ENCODE data around the gene SYNGR3. TPM values are rescaled to one million over a fixed set of nuclear protein-coding genes. Genes with fewer than 3 reads are reported as not detected.

The SYNGR3 gene
- total and polyA plus RNA-seq, 2 of the 13 experiments (the other 11 are each of a cell fraction or from before 2014, with no cell fraction given): 0.97 to 5.7 TPM

- TF ChIP-seq TOPORS (CRISPR knock-in tag; IDR thresholded peaks at IDR 0.05): no peak
- TF ChIP-seq RARG (CRISPR knock-in tag; IDR thresholded peaks at IDR 0.05; ENCODE audit: low read depth): no peak
- TF ChIP-seq, protein P1, sequence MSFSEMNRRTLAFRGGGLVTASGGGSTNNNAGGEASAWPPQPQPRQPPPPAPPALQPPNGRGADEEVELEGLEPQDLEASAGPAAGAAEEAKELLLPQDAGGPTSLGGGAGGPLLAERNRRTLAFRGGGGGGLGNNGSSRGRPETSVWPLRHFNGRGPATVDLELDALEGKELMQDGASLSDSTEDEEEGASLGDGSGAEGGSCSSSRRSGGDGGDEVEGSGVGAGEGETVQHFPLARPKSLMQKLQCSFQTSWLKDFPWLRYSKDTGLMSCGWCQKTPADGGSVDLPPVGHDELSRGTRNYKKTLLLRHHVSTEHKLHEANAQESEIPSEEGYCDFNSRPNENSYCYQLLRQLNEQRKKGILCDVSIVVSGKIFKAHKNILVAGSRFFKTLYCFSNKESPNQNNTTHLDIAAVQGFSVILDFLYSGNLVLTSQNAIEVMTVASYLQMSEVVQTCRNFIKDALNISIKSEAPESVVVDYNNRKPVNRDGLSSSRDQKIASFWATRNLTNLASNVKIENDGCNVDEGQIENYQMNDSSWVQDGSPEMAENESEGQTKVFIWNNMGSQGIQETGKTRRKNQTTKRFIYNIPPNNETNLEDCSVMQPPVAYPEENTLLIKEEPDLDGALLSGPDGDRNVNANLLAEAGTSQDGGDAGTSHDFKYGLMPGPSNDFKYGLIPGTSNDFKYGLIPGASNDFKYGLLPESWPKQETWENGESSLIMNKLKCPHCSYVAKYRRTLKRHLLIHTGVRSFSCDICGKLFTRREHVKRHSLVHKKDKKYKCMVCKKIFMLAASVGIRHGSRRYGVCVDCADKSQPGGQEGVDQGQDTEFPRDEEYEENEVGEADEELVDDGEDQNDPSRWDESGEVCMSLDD (CRISPR knock-in tag; IDR thresholded peaks at IDR 0.05; ENCODE audit: borderline replicate concordance): no peak
- TF ChIP-seq KDM6A (CRISPR knock-in tag; IDR thresholded peaks at IDR 0.05; ENCODE audit: low read depth): no peak
These were observed 48.8 kb downstream of the SYNGR3 start (continued) for GRCh38 chr16:2038382-2039231.

DNA sequence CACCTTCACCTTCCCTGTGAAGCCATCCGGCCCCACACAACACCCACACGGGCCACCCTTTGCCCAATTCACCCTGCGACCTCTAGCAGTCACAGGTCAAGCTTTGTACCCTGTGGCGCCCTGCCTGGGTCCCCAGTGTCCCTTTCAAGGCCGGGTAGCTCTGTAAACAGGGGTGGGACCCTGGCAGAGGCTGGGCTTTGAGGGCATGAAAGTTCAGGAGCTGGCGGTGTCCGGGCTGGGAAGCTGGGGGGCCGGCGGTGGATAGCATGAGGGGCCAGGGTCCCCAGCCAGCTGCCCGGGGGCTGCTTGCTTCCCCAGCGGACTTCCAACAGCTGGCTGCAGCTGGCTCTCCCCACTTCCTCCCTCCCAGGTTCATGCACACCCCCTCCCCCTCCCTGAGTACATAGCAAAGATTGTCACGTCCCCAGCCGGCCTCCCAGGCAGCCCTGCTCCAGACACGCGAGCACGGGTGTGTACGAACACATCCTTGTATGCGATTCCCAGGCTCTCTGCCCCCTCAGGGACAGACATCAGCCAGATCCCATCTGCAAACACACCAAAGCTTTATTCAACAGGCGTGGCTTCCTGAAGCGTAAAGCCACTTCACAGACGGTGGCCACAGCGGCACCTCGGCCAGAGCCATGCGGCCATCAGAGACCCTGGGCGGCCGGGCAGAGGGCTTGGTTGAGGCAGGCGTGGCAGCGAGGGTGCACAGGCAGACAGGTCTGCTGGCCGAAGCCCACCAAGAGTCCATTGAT lies 49.7 kb downstream of the SYNGR3 start:
- H3K36me3 ChIP-seq (replicated peaks in 1 of 2; ENCODE audit: control insufficient read depth in 1 of 2, insufficient read depth in 2 of 2, low read length in 2 of 2): peaks cover 3 to 6% of the 10 kb centered on the region in 2 experiments; a peak in 3 of 5 replicates
- intact Hi-C loops (cut with micrococcal nuclease; ENCODE audit: unreplicated experiment): no loop called here
- ChIA-PET CTCF (ENCODE audit: low intra/inter-chr PET ratio, low total read pairs) (no interaction called here), POLR2A (interaction anchor here (0.9 to 4.8 kb wide), 13 partner anchors 8 to 257 kb away, joined by 3 to 62 read pairs (median 5); partner anchors contain the start of genes NHERF2, NPW, NTHL1 and NUBP2)
- peak; percentile 90 for DNase-seq (ENCODE audit: low spot score)
- in situ Hi-C loops (cut with HindIII; ENCODE audit: extremely low pct_ligation_motif_present, low pct_unique_long_range_greater_than_20kb): no loop called here
- peak overlapping the region; percentile 86 for H3K27ac ChIP-seq (ENCODE audit: extremely low read length, insufficient read depth, low read length)
- no peak overlapping the region for H2AFZ ChIP-seq (ENCODE audit: low read length)
- peak; percentile 89 for FAIRE-seq
- H3K4me2 ChIP-seq (ENCODE audit: low read depth, low read length): peak overlapping the region; percentile 64
- no peaks in the 10 kb centered on the region for H3K27me3 ChIP-seq (ENCODE audit: control insufficient read depth in 1 of 2, insufficient read depth in 2 of 2, low read length in 2 of 2)
- no peaks in the 10 kb centered on the region for H3K9me3 ChIP-seq (ENCODE audit: low read length)
- peak overlapping the region in 1 of 3 experiments; percentile 46; a peak in 3 of 6 replicates for H3K4me3 ChIP-seq (replicated peaks in 1 of 3; ENCODE audit: insufficient read depth in 1 of 3, low read depth in 2 of 3, low read length in 3 of 3)
- no peaks in the 10 kb centered on the region for H4K20me1 ChIP-seq (ENCODE audit: insufficient read depth, low read length)
- no peaks in the 10 kb centered on the region for H3K79me2 ChIP-seq (ENCODE audit: insufficient read depth, low read length)
- BruUV-seq (replicated peaks): no TSS peak
- peaks cover 78% of the 10 kb centered on the region for H3K4me1 ChIP-seq (ENCODE audit: insufficient read depth, low read length)
- H3K9ac ChIP-seq (ENCODE audit: insufficient read depth, low read depth, low read length): peak overlapping the region; percentile 54
- ATAC-seq: peak; percentile 39
- 1% methylated on average over 17 of the region's 29 CpGs for WGBS (ENCODE audit: low lambda C conversion rate)
- TF ChIP-seq HNF4G (IDR thresholded peaks at IDR 0.05; ENCODE audit: borderline replicate concordance, low read depth, low read length): peak; percentile 56; the same call in 1 of the 2 replicates
- TF ChIP-seq HNF4G (CRISPR knock-in tag; IDR thresholded peaks at IDR 0.05; ENCODE audit: borderline replicate concordance, low read depth): no peak; the same call in 1 of the 2 replicates
- peak; percentile 81; the same call in 1 of the 2 replicates for TF ChIP-seq ZNF773 (CRISPR knock-in tag; IDR thresholded peaks at IDR 0.05; ENCODE audit: borderline replicate concordance)
- no peak; the same call in none of the 2 replicates for TF ChIP-seq ZFP37 (CRISPR knock-in tag; IDR thresholded peaks at IDR 0.05; ENCODE audit: borderline replicate concordance)
- no peak for TF ChIP-seq ZNF629 (CRISPR knock-in tag; conservative IDR thresholded peaks at IDR 0.05)
- no peak for TF ChIP-seq ZNF746 (CRISPR knock-in tag; IDR thresholded peaks at IDR 0.05)
- no peak for TF ChIP-seq CC2D1A (CRISPR knock-in tag; IDR thresholded peaks at IDR 0.05)
- no peak for TF ChIP-seq E2F2 (CRISPR knock-in tag; IDR thresholded peaks at IDR 0.05; ENCODE audit: borderline replicate concordance)
- TF ChIP-seq KDM5A (IDR thresholded peaks at IDR 0.05; ENCODE audit: borderline replicate concordance, low read length): no peak
- TF ChIP-seq, protein P2, sequence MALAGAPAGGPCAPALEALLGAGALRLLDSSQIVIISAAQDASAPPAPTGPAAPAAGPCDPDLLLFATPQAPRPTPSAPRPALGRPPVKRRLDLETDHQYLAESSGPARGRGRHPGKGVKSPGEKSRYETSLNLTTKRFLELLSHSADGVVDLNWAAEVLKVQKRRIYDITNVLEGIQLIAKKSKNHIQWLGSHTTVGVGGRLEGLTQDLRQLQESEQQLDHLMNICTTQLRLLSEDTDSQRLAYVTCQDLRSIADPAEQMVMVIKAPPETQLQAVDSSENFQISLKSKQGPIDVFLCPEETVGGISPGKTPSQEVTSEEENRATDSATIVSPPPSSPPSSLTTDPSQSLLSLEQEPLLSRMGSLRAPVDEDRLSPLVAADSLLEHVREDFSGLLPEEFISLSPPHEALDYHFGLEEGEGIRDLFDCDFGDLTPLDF (CRISPR knock-in tag; IDR thresholded peaks at IDR 0.05): no peak

All from HepG2 (cell line).